ENCODE measurements around the gene THEMIS2. TPM values are rescaled to one million over a fixed set of nuclear protein-coding genes. Genes with fewer than 3 reads are reported as not detected.
A peak's percentile ranks its signal among the peaks of the same experiment; 100 is the strongest.
"Not testable (repeated sequence)": the region's sequence is repeated elsewhere in the genome, so short reads cannot be mapped to it uniquely, and the experiment has no call there.

The THEMIS2 gene
- total and polyA plus RNA-seq, 2 of the 13 experiments (the other 11 are each of a cell fraction or from before 2014, with no cell fraction given) = 0.38 to 1.5 TPM

- TF ChIP-seq SOX13 (IDR thresholded peaks at IDR 0.05) = not testable (repeated sequence)
- peak in 1 of 2 experiments; percentile 4; a peak in 1 of 4 replicates for TF ChIP-seq SOX13 (CRISPR knock-in tag; conservative IDR thresholded peaks at IDR 0.05 in 1 of 2, IDR thresholded peaks at IDR 0.05 in 1 of 2)
Observed at GRCh38 chr1:27829339-27829960, 42.9 kb upstream of the THEMIS2 start (continued).

- Histone ChIP-seq H4K20me1 (ENCODE audit: insufficient read depth, low read length) (no peaks in the 10 kb centered on the region), H3K4me2 (ENCODE audit: low read depth, low read length) (peak within 1 kb of the TSS; percentile 91), H3K36me3 (replicated peaks in 1 of 2; ENCODE audit: control insufficient read depth in 1 of 2, insufficient read depth in 2 of 2, low read length in 2 of 2) (peaks cover 0 to 27% of the 10 kb centered on the region in 2 experiments; a peak in 2 of 5 replicates), H2AFZ (ENCODE audit: low read length) (peak within 1 kb of the TSS; percentile 84), H3K27ac (ENCODE audit: extremely low read length, insufficient read depth, low read length) (peak within 1 kb of the TSS; percentile 93), H3K4me3 (replicated peaks in 1 of 3; ENCODE audit: insufficient read depth in 1 of 3, low read depth in 2 of 3, low read length in 3 of 3) (peak within 1 kb of the TSS; percentile 82 to 98 (median 86)), H3K4me1 (ENCODE audit: insufficient read depth, low read length) (peaks cover 63% of the 10 kb centered on the region), H3K79me2 (ENCODE audit: insufficient read depth, low read length) (peaks cover 50% of the 10 kb centered on the region), H3K27me3 (ENCODE audit: control insufficient read depth in 1 of 2, insufficient read depth in 2 of 2, low read length in 2 of 2) (no peaks in the 10 kb centered on the region; a peak in 1 of 5 replicates), H3K9me3 (ENCODE audit: low read length) (no peaks in the 10 kb centered on the region), H3K9ac (ENCODE audit: insufficient read depth, low read depth, low read length) (peak within 1 kb of the TSS; percentile 95)
- peak; percentile 93 for DNase-seq (ENCODE audit: low spot score)
- intact Hi-C loops (cut with micrococcal nuclease; ENCODE audit: unreplicated experiment) = loop anchor here (1.0 to 5.0 kb wide), 3 partner anchors 36 to 159 kb away; partner anchors contain the start of genes IFI6 and STX12
- in situ Hi-C loops (cut with HindIII; ENCODE audit: extremely low pct_ligation_motif_present, low pct_unique_long_range_greater_than_20kb) = no loop called here
- BruUV-seq (replicated peaks) = TSS peak; percentile 52
- FAIRE-seq = no peak
- 1% methylated on average over 11 of the region's 60 CpGs for WGBS (ENCODE audit: low lambda C conversion rate)
- ChIA-PET POLR2A (interaction anchor here (0.6 to 5.8 kb wide), 20 partner anchors 10 to 905 kb away, joined by 3 to 89 read pairs (median 3); partner anchors contain the start of genes ATP5IF1, EYA3, FAM76A and IFI6), CTCF (ENCODE audit: low intra/inter-chr PET ratio, low total read pairs) (no interaction called here)
- peak; percentile 99 for ATAC-seq
- TF ChIP-seq AFF4 (CRISPR knock-in tag; IDR thresholded peaks at IDR 0.05) = no peak
- no peak for TF ChIP-seq SRSF4 (IDR thresholded peaks at IDR 0.05; ENCODE audit: low read depth, low read length, poor library complexity, severe bottlenecking)
- peak; percentile 99 for TF ChIP-seq GMEB1 (CRISPR knock-in tag; IDR thresholded peaks at IDR 0.05; ENCODE audit: borderline replicate concordance)
- TF ChIP-seq ZNF468 (CRISPR knock-in tag; IDR thresholded peaks at IDR 0.05) = 0 out of 2 replicates have a peak, but pooled peaks have one; percentile 51
- 0 out of 2 replicates have a peak, but pooled peaks have one; percentile 37 for TF ChIP-seq MTERF4 (CRISPR knock-in tag; IDR thresholded peaks at IDR 0.05)
- TF ChIP-seq NFYB (CRISPR knock-in tag; IDR thresholded peaks at IDR 0.05) = no peak
- TF ChIP-seq DR1 (CRISPR knock-in tag; IDR thresholded peaks at IDR 0.05) = peak; percentile 74
- peak; percentile 69; the same call in 1 of the 2 replicates for TF ChIP-seq ZNF784 (CRISPR knock-in tag; IDR thresholded peaks at IDR 0.05; ENCODE audit: borderline replicate concordance)
Observed at GRCh38 chr1:27830621-27831440, 41.5 kb upstream of the THEMIS2 start, which contains the start of gene PPP1R8. PPP1R8 (plus strand) TSS chr1:27830782; CDS start chr1:27830836, 54 bp downstream.

All from HepG2 (cell line).